ENCODE results near the gene AKR7A2. TPM values are rescaled to one million over a fixed set of nuclear protein-coding genes. Genes with fewer than 3 reads are reported as not detected.
"Not testable (repeated sequence)": the region's sequence is repeated elsewhere in the genome, so short reads cannot be mapped to it uniquely, and the experiment has no call there.

The AKR7A2 gene
- polyA plus RNA-seq, 1 donor (not counting 4 experiments of a cell fraction or from before 2014, with no cell fraction given), result 21.4 TPM

GRCh38 chr1:19257178-19257914 is 54.6 kb downstream of the AKR7A2 start:
- DNase-seq (ENCODE audit: low read depth, low spot score) (no peak), FAIRE-seq (no peak)
- dilution Hi-C loops (cut with MboI; ENCODE audit: extremely low pct_ligation_motif_present, low sequenced_read_pairs), result no loop called here
- no peak for TF ChIP-seq CTCF (optimal IDR thresholded peaks at IDR 0.05 in 1 of 3, IDR thresholded peaks at IDR 0.05 in 1 of 3, conservative IDR thresholded peaks at IDR 0.05 in 1 of 3; ENCODE audit: extremely low read depth in 1 of 3, insufficient read depth in 2 of 3, low read length in 3 of 3)
- no peak for TF ChIP-seq EZH2 (IDR thresholded peaks at IDR 0.05; ENCODE audit: low read length)
- peaks cover 12% of the 10 kb centered on the region for H4K20me1 ChIP-seq (ENCODE audit: control insufficient read depth, extremely low read depth, insufficient read depth, low read length)
- peaks cover 14% of the 10 kb centered on the region for H3K4me1 ChIP-seq (ENCODE audit: control insufficient read depth, extremely low read depth, insufficient read depth, low read length)
- H3K36me3 ChIP-seq (ENCODE audit: control insufficient read depth in 2 of 2, extremely low read depth in 1 of 2, insufficient read depth in 2 of 2, low read length in 2 of 2), result peaks cover 38 to 52% of the 10 kb centered on the region in 2 experiments
- H3K27ac ChIP-seq (ENCODE audit: control insufficient read depth, insufficient read depth, low read length), result no peak overlapping the region
- H3K9ac ChIP-seq (ENCODE audit: control insufficient read depth, extremely low read depth, insufficient read depth, low read length), result no peak overlapping the region
- peaks cover 3% of the 10 kb centered on the region for H3K9me1 ChIP-seq (ENCODE audit: control insufficient read depth, extremely low read depth, insufficient read depth, low read length)
- H3K9me3 ChIP-seq (ENCODE audit: control insufficient read depth, low read depth, low read length), result no peaks in the 10 kb centered on the region
- no peak overlapping the region for H3K4me3 ChIP-seq (ENCODE audit: control insufficient read depth in 2 of 3, extremely low read depth in 1 of 3, insufficient read depth in 2 of 3, low read depth in 1 of 3, low read length in 3 of 3)
- no peaks in the 10 kb centered on the region for H3K27me3 ChIP-seq (ENCODE audit: control insufficient read depth, extremely low read depth, insufficient read depth, low read length)
- H3K4me2 ChIP-seq (ENCODE audit: control insufficient read depth, extremely low read depth, insufficient read depth, low read depth, low read length), result no peak overlapping the region
- H3K79me2 ChIP-seq (ENCODE audit: control insufficient read depth, insufficient read depth, low read length), result peaks cover 44% of the 10 kb centered on the region
- H2AFZ ChIP-seq (ENCODE audit: control insufficient read depth, low read length), result no peak overlapping the region

- H3K4me2 ChIP-seq (ENCODE audit: control insufficient read depth, extremely low read depth, insufficient read depth, low read depth, low read length); H3K9me3 ChIP-seq (ENCODE audit: control insufficient read depth, low read depth, low read length); H3K27ac ChIP-seq (ENCODE audit: control insufficient read depth, insufficient read depth, low read length); H2AFZ ChIP-seq (ENCODE audit: control insufficient read depth, low read length); H3K9ac ChIP-seq (ENCODE audit: control insufficient read depth, extremely low read depth, insufficient read depth, low read length); FAIRE-seq; H3K9me1 ChIP-seq (ENCODE audit: control insufficient read depth, extremely low read depth, insufficient read depth, low read length); H3K4me3 ChIP-seq (ENCODE audit: control insufficient read depth in 2 of 3, extremely low read depth in 1 of 3, insufficient read depth in 2 of 3, low read depth in 1 of 3, low read length in 3 of 3); H3K27me3 ChIP-seq (ENCODE audit: control insufficient read depth, extremely low read depth, insufficient read depth, low read length); dilution Hi-C loops (cut with MboI; ENCODE audit: extremely low pct_ligation_motif_present, low sequenced_read_pairs); DNase-seq (ENCODE audit: low read depth, low spot score): not testable (repeated sequence)
- Histone ChIP-seq H4K20me1 (ENCODE audit: control insufficient read depth, extremely low read depth, insufficient read depth, low read length) (peaks cover 12% of the 10 kb centered on the region), H3K4me1 (ENCODE audit: control insufficient read depth, extremely low read depth, insufficient read depth, low read length) (peaks cover 14% of the 10 kb centered on the region), H3K79me2 (ENCODE audit: control insufficient read depth, insufficient read depth, low read length) (peaks cover 55% of the 10 kb centered on the region), H3K36me3 (ENCODE audit: control insufficient read depth in 2 of 2, extremely low read depth in 1 of 2, insufficient read depth in 2 of 2, low read length in 2 of 2) (peaks cover 38 to 52% of the 10 kb centered on the region in 2 experiments)
Measured at GRCh38 chr1:19256301-19256700, 55.6 kb downstream of the AKR7A2 start.
